ENCODE measurements around the gene CNR2.
"Not testable (repeated sequence)": the region's sequence is repeated elsewhere in the genome, so short reads cannot be mapped to it uniquely, and the experiment has no call there.

- not testable (repeated sequence) for TF ChIP-seq CTCF (IDR thresholded peaks at IDR 0.05; ENCODE audit: borderline replicate concordance, extremely low read depth, low read length, poor library complexity, severe bottlenecking); EZH2 (IDR thresholded peaks at IDR 0.05; ENCODE audit: borderline replicate concordance, low read depth, low read length, severe bottlenecking)
These were observed 60.0 kb downstream of the CNR2 start for GRCh38 chr1:23853124-23853523.
